ENCODE measurements around the gene TRIM63.

Gene TRIM63

DNA sequence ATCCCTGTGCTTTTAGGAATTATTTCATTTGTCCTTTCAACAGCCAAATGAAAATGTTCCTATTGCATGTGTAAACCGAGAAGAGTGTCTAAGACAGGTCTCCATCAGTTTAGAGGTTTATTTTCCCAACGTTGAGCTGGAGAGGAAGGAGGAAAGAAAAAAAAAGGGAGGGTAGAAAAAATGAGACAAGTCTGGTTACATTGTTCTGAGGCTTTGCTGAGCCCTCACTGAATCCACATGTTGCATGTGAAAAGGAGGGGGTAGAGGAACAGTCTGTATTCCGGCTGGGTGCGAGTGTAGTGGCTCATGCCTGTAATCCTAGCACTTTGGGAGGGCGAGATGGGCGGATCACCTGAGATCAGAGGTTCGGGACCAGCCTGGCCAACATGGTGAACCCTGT is 25.0 kb upstream of the TRIM63 start:
- TF ChIP-seq, protein P1, sequence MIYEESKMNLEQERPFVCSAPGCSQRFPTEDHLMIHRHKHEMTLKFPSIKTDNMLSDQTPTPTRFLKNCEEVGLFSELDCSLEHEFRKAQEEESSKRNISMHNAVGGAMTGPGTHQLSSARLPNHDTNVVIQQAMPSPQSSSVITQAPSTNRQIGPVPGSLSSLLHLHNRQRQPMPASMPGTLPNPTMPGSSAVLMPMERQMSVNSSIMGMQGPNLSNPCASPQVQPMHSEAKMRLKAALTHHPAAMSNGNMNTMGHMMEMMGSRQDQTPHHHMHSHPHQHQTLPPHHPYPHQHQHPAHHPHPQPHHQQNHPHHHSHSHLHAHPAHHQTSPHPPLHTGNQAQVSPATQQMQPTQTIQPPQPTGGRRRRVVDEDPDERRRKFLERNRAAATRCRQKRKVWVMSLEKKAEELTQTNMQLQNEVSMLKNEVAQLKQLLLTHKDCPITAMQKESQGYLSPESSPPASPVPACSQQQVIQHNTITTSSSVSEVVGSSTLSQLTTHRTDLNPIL (CRISPR knock-in tag; IDR thresholded peaks at IDR 0.05; ENCODE audit: low read depth): no peak
- TF ChIP-seq, protein P2, sequence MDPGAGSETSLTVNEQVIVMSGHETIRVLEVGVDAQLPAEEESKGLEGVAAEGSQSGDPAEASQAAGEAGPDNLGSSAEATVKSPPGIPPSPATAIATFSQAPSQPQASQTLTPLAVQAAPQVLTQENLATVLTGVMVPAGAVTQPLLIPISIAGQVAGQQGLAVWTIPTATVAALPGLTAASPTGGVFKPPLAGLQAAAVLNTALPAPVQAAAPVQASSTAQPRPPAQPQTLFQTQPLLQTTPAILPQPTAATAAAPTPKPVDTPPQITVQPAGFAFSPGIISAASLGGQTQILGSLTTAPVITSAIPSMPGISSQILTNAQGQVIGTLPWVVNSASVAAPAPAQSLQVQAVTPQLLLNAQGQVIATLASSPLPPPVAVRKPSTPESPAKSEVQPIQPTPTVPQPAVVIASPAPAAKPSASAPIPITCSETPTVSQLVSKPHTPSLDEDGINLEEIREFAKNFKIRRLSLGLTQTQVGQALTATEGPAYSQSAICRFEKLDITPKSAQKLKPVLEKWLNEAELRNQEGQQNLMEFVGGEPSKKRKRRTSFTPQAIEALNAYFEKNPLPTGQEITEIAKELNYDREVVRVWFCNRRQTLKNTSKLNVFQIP (CRISPR knock-in tag; IDR thresholded peaks at IDR 0.05; ENCODE audit: borderline replicate concordance, low read depth): no peak
- TF ChIP-seq, protein P3, sequence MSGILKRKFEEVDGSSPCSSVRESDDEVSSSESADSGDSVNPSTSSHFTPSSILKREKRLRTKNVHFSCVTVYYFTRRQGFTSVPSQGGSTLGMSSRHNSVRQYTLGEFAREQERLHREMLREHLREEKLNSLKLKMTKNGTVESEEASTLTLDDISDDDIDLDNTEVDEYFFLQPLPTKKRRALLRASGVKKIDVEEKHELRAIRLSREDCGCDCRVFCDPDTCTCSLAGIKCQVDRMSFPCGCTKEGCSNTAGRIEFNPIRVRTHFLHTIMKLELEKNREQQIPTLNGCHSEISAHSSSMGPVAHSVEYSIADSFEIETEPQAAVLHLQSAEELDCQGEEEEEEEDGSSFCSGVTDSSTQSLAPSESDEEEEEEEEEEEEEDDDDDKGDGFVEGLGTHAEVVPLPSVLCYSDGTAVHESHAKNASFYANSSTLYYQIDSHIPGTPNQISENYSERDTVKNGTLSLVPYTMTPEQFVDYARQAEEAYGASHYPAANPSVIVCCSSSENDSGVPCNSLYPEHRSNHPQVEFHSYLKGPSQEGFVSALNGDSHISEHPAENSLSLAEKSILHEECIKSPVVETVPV (CRISPR knock-in tag; IDR thresholded peaks at IDR 0.05): no peak
- TF ChIP-seq SNAI2 (CRISPR knock-in tag; IDR thresholded peaks at IDR 0.05) (no peak), TCF4 (CRISPR knock-in tag; IDR thresholded peaks at IDR 0.05; ENCODE audit: borderline replicate concordance) (no peak), OSR1 (CRISPR knock-in tag; IDR thresholded peaks at IDR 0.05) (no peak), ARNTL (CRISPR knock-in tag; IDR thresholded peaks at IDR 0.05; ENCODE audit: borderline replicate concordance, low read depth) (no peak), ZFP30 (CRISPR knock-in tag; IDR thresholded peaks at IDR 0.05) (no peak), ZFP3 (CRISPR knock-in tag; IDR thresholded peaks at IDR 0.05) (no peak), PPARA (CRISPR knock-in tag; IDR thresholded peaks at IDR 0.05; ENCODE audit: borderline replicate concordance) (no peak), TOX (CRISPR knock-in tag; IDR thresholded peaks at IDR 0.05; ENCODE audit: borderline replicate concordance) (no peak), ESRRG (CRISPR knock-in tag; IDR thresholded peaks at IDR 0.05) (no peak), ZNF565 (CRISPR knock-in tag; conservative IDR thresholded peaks at IDR 0.05; ENCODE audit: low read depth) (no peak), ZC3H10 (CRISPR knock-in tag; IDR thresholded peaks at IDR 0.05) (no peak), RARB (CRISPR knock-in tag; IDR thresholded peaks at IDR 0.05) (no peak), ISL1 (CRISPR knock-in tag; IDR thresholded peaks at IDR 0.05) (no peak), BACH2 (CRISPR knock-in tag; IDR thresholded peaks at IDR 0.05; ENCODE audit: borderline replicate concordance) (no peak), CSDC2 (CRISPR knock-in tag; IDR thresholded peaks at IDR 0.05) (no peak)
- TF ChIP-seq, protein P4, sequence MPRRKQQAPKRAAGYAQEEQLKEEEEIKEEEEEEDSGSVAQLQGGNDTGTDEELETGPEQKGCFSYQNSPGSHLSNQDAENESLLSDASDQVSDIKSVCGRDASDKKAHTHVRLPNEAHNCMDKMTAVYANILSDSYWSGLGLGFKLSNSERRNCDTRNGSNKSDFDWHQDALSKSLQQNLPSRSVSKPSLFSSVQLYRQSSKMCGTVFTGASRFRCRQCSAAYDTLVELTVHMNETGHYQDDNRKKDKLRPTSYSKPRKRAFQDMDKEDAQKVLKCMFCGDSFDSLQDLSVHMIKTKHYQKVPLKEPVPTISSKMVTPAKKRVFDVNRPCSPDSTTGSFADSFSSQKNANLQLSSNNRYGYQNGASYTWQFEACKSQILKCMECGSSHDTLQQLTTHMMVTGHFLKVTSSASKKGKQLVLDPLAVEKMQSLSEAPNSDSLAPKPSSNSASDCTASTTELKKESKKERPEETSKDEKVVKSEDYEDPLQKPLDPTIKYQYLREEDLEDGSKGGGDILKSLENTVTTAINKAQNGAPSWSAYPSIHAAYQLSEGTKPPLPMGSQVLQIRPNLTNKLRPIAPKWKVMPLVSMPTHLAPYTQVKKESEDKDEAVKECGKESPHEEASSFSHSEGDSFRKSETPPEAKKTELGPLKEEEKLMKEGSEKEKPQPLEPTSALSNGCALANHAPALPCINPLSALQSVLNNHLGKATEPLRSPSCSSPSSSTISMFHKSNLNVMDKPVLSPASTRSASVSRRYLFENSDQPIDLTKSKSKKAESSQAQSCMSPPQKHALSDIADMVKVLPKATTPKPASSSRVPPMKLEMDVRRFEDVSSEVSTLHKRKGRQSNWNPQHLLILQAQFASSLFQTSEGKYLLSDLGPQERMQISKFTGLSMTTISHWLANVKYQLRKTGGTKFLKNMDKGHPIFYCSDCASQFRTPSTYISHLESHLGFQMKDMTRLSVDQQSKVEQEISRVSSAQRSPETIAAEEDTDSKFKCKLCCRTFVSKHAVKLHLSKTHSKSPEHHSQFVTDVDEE (CRISPR knock-in tag; IDR thresholded peaks at IDR 0.05): no peak
- TF ChIP-seq, protein P5, sequence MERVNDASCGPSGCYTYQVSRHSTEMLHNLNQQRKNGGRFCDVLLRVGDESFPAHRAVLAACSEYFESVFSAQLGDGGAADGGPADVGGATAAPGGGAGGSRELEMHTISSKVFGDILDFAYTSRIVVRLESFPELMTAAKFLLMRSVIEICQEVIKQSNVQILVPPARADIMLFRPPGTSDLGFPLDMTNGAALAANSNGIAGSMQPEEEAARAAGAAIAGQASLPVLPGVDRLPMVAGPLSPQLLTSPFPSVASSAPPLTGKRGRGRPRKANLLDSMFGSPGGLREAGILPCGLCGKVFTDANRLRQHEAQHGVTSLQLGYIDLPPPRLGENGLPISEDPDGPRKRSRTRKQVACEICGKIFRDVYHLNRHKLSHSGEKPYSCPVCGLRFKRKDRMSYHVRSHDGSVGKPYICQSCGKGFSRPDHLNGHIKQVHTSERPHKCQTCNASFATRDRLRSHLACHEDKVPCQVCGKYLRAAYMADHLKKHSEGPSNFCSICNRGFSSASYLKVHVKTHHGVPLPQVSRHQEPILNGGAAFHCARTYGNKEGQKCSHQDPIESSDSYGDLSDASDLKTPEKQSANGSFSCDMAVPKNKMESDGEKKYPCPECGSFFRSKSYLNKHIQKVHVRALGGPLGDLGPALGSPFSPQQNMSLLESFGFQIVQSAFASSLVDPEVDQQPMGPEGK (CRISPR knock-in tag; IDR thresholded peaks at IDR 0.05; ENCODE audit: borderline replicate concordance): no peak

DNA sequence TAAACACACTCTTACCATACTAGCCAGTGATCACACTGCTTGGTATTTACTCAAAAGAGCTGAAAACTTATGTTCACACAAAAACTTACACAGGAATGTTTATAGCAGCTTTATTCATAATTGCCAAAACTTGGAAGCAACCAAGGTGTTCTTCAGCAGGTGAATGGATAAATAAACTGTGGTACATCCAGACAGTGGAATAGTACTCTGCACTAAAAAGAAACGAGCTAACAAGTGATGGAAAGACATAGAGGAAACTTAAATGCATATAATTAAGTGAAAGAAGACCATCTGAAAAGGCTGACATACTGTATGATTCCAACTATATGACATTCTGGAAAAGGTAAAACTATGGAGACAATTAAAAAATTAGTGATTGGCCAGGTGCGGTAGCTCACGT is 23.5 kb upstream of the TRIM63 start:
- TF ChIP-seq ZNF8 (CRISPR knock-in tag; IDR thresholded peaks at IDR 0.05) (peak; percentile 88), ZNF565 (CRISPR knock-in tag; conservative IDR thresholded peaks at IDR 0.05; ENCODE audit: low read depth) (no peak)
- ATAC-seq: no peak

More for the DNA sequence above, 25.0 kb upstream of the TRIM63 start:
- no peak for ATAC-seq

DNA sequence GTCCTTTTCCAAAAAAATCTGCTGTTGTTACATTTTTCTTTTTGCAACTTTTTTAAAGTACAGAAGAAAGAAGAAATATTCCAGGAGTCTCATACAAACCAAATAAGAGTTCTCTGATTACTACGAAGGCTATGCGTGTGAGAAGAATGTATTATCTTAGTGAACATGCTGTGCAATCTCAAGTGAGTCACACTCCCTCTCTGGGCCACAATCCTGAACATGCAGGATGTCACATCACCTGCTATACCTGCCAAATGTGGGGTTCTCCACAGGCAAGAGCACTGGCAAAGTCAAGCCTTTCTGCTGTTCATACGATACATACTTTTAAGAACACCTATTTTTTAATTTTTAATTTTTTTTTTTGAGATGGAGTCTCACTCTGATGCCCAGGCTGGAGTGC is 21.7 kb upstream of the TRIM63 start:
- no peak for TF ChIP-seq ZC3H10 (CRISPR knock-in tag; IDR thresholded peaks at IDR 0.05)
- TF ChIP-seq RARB (CRISPR knock-in tag; IDR thresholded peaks at IDR 0.05): no peak
- no peak for TF ChIP-seq ISL1 (CRISPR knock-in tag; IDR thresholded peaks at IDR 0.05)
- TF ChIP-seq CSDC2 (CRISPR knock-in tag; IDR thresholded peaks at IDR 0.05): no peak
- ATAC-seq: no peak

Measured in SK-N-SH treated with all-trans-retinoic acid at 6 μM for 48 hours (cell line).